GM23338 (cell line): ENCODE data around the gene GPHN.

Experiments used
- CTCF ChIP-seq, 2 experiments: fragments of 200-600 bp in 1 of 2; sonication (generic) in 1 of 2; conservative IDR thresholded peaks; 2 replicates each; pipeline versions ENCODE4 v1.5.1 to v1.6.1; 2016 to 2017; ENCODE audit warnings: antibody characterized with exemption in 2 of 2, low read depth in 2 of 2, mild to moderate bottlenecking in 2 of 2, moderate library complexity in 1 of 2
- ETS1 ChIP-seq: IDR thresholded peaks from 2 replicates; pipeline ENCODE4 v1.6.1; 2016; ENCODE audit warnings: antibody characterized with exemption
- EZH2 ChIP-seq: fragments of 200-600 bp; sonication (generic); IDR thresholded peaks from one replicate; pipeline ENCODE4 v1.8.0; 2017; ENCODE audit warnings: antibody characterized with exemption, mild to moderate bottlenecking, low read depth; ENCODE audit not compliant: unreplicated experiment
- POLR2AphosphoS5 ChIP-seq: IDR thresholded peaks from 2 replicates; pipeline ENCODE4 v1.6.1; 2016; ENCODE audit warnings: antibody characterized with exemption, low read depth

DNA sequence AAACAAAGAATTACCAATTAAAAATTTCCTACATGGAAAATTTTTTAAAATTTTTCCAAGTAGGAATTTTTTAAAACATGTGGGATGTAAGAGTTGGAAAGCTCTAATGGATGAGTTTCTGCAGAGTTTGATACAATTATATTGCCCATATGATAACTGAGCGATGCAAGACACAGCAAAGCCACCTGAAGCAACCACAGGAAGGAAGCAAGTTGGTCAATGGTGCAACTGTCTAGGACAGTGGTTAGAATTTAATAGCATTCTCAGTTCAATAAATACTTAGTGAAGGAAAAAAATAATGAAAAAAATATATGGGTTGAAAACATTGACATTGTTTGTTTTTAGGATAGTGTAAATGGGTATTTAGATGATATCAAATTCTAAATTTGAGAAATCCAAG lies 502.7 kb downstream of the GPHN start:
- no peak for TF ChIP-seq CTCF (conservative IDR thresholded peaks at IDR 0.05; ENCODE audit: low read depth in 2 of 2)
- no peak for TF ChIP-seq POLR2AphosphoS5
- no peak for TF ChIP-seq EZH2
- no peak for TF ChIP-seq ETS1
